HepG2 (cell line): Measurements from ENCODE around the gene MYH7B. TPM values are rescaled to one million over a fixed set of nuclear protein-coding genes. Genes with fewer than 3 reads are reported as not detected.

Experiments used
- TRIM24 ChIP-seq: sonication (generic); formaldehyde crosslinking; IDR thresholded peaks from 2 replicates; pipeline ENCODE4 v1.8.0; 2022; ENCODE audit warnings: mild to moderate bottlenecking, missing genetic modification reagents
- ZBTB20 ChIP-seq: sonication (generic); formaldehyde crosslinking; IDR thresholded peaks from 2 replicates; pipeline ENCODE4 v1.8.1; 2023; ENCODE audit warnings: missing genetic modification reagents, low read depth, mild to moderate bottlenecking, borderline replicate concordance
- ZFP41 ChIP-seq: sonication (generic); formaldehyde crosslinking; IDR thresholded peaks from 2 replicates; pipeline ENCODE4 v1.4.0; 2020; ENCODE audit warnings: mild to moderate bottlenecking, missing genetic modification reagents, borderline replicate concordance
- ZNF572 ChIP-seq: sonication (generic); formaldehyde crosslinking; IDR thresholded peaks from 2 replicates; pipeline ENCODE4 v1.5.1; 2020; ENCODE audit warnings: mild to moderate bottlenecking, missing genetic modification reagents
- polyA plus RNA-seq, 8 experiments: library from polyadenylated mRNA; depleted of rRNA in 3 of 8; stranded (reverse) in 7 of 8; unstranded in 1 of 8; fragments of >200 nt; fragmentation: Illumina TruSeq in 4 of 8; extraction: Trizol in 4 of 8; gene quantifications; 2 replicates each; pipeline versions ENCODE4 v1.2.1 to v1.2.3, GENCODE V29; 2011 to 2016; ENCODE audit warnings: low read depth in 4 of 8, missing spikeins in 1 of 8, mixed read lengths in 1 of 8; ENCODE audit not compliant: insufficient read depth in 1 of 8
- total RNA-seq, 5 experiments: library from RNA; depleted of rRNA; stranded (reverse); fragments of >200 nt; fragmentation: Illumina TruSeq; extraction: Trizol; gene quantifications; 2 replicates each; pipeline ENCODE4 v1.2.3, GENCODE V29; 2016; ENCODE audit warnings: low read depth in 1 of 5
- TF ChIP-seq, protein P1 (sequence below), 2 experiments: fragments of 450-650 bp in 1 of 2; sonication (generic) in 1 of 2; formaldehyde crosslinking in 1 of 2; IDR thresholded peaks; 2 replicates each; pipeline versions ENCODE4 v1.6.1 to v1.8.0; 2016 to 2022; ENCODE audit warnings: antibody characterized with exemption in 1 of 2, mild to moderate bottlenecking in 1 of 2, missing genetic modification reagents in 1 of 2

Gene MYH7B
- total and polyA plus RNA-seq, 2 of the 13 experiments (the other 11 are each of a cell fraction or from before 2014, with no cell fraction given) = 0.05 to 0.20 TPM

GRCh38 chr20:34974246-34974645, 18.6 kb downstream of the MYH7B start (continued):
- TF ChIP-seq, protein P1, sequence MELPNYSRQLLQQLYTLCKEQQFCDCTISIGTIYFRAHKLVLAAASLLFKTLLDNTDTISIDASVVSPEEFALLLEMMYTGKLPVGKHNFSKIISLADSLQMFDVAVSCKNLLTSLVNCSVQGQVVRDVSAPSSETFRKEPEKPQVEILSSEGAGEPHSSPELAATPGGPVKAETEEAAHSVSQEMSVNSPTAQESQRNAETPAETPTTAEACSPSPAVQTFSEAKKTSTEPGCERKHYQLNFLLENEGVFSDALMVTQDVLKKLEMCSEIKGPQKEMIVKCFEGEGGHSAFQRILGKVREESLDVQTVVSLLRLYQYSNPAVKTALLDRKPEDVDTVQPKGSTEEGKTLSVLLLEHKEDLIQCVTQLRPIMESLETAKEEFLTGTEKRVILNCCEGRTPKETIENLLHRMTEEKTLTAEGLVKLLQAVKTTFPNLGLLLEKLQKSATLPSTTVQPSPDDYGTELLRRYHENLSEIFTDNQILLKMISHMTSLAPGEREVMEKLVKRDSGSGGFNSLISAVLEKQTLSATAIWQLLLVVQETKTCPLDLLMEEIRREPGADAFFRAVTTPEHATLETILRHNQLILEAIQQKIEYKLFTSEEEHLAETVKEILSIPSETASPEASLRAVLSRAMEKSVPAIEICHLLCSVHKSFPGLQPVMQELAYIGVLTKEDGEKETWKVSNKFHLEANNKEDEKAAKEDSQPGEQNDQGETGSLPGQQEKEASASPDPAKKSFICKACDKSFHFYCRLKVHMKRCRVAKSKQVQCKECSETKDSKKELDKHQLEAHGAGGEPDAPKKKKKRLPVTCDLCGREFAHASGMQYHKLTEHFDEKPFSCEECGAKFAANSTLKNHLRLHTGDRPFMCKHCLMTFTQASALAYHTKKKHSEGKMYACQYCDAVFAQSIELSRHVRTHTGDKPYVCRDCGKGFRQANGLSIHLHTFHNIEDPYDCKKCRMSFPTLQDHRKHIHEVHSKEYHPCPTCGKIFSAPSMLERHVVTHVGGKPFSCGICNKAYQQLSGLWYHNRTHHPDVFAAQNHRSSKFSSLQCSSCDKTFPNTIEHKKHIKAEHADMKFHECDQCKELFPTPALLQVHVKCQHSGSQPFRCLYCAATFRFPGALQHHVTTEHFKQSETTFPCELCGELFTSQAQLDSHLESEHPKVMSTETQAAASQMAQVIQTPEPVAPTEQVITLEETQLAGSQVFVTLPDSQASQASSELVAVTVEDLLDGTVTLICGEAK (IDR thresholded peaks at IDR 0.05) = no peak
- TF ChIP-seq, protein P1 (CRISPR knock-in tag; IDR thresholded peaks at IDR 0.05) = no peak
- TF ChIP-seq ZBTB20 (CRISPR knock-in tag) (no peak), ZFP41 (CRISPR knock-in tag) (no peak), TRIM24 (CRISPR knock-in tag) (no peak), ZNF572 (no peak)
